ENCODE measurements around the gene PHLDB2.

- TF ChIP-seq CTCF (IDR thresholded peaks at IDR 0.05; ENCODE audit: control extremely low read depth in 1 of 3, insufficient read depth in 1 of 3, low read depth in 1 of 3, low read length in 3 of 3) (no peak), CHD7 (IDR thresholded peaks at IDR 0.05; ENCODE audit: insufficient replicate concordance, low read length) (no peak), TAF1 (IDR thresholded peaks at IDR 0.05; ENCODE audit: low read depth, low read length) (no peak), EZH2 (IDR thresholded peaks at IDR 0.05; ENCODE audit: low read depth, low read length, severe bottlenecking) (no peak)
Measured at GRCh38 chr3:111871809-111872623, 13.0 kb downstream of the PHLDB2 start.

All from H1 (cell line).